GM19193 (cell line): ENCODE data around the gene TBC1D22A.

ENCODE experiments used
- POLR2A ChIP-seq: IDR thresholded peaks from 4 replicates; pipeline ENCODE4 v1.6.1; 2011; ENCODE audit not compliant: insufficient read depth, insufficient read length; ENCODE audit errors: extremely low read depth

Gene TBC1D22A

DNA sequence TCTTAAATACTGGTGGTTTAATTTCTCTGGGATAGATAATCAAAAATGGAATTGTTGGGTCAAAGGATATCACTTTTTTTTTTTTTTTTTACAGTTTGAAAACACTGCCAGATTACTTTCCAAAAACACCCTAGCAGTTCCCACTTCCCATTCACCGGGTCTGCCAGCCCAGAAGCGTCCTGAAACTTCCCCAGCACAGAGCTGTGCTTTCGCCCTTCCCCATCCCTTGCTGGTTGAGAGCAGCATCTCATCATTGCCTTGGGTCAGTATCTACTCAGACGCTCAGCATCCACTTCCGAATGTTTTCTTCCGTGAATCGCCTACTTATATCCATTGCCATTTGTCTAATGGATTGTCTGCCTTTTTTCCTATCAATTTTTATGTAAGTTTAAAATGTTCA, 29.9 kb upstream of the TBC1D22A start:
- no peak for TF ChIP-seq POLR2A

DNA sequence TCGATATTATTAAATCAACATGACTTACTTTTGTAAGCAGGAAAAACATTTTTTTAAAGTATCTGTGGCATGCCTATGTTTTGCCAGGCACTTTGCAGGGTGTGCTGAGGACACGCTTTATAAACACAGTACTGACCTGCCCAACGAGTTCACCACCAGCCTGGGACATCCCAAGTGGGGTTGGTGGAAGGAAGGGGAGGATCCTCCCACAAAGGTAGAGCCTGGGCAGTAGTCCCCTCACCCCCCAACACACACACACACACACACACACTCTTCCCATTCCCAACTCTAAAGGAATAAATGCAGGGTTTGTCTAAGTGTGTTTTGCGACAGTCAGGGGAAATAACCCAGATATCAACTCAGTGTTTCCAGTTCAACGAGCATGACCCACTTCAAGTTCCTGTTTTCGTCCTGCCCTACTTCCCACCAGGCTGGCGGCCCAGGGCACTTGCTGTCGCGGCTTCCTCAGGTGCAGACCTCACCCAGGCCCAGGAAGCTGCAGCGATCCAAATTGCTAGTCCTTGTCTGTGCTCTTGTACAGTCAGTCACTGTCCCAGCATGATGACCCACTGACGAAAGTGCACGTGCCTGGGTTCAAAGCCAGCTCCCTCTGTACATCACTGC, 27.5 kb upstream of the TBC1D22A start:
- peak; percentile 33 for TF ChIP-seq POLR2A

DNA sequence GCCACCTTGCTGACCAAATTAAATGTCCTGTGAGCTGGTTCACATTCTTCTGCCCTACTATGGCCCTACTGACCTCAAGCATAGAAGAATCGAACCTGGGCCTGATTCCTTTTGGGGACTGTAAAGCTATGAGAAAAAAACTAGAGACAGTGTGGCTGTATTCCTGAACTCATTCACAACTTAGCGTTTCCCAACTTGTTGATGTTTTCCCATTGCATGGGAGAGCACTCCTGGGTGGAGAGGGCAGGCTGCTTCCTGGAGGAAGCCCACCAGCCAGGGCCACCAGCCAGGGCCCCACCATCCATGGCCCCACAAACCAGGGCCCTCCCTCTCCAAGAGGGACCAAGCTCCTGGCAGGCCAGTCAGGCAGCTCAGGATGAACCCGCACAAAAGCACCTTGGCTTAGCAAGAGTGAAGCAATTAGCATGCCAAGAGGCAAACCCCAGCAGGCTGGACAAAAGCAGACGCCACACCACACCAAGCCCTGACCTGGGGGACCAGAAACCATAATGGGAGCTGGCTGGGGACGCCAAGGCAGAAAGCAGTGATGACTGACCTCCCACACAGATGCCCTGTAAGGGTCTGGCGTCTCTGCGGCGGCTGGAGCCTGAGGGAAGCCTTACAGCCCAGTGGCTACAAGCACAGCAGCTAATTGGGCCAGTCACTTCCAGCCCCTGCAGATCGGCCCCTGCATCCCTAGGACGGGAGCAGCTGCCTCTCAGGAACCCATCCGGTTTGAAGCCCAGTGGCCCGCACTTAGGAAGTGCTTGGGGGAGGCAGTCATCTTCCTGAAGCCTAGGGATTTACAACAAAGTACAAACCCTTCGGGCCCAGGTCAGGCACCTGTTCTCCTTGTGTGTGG, 26.5 kb upstream of the TBC1D22A start:
- TF ChIP-seq POLR2A = no peak

DNA sequence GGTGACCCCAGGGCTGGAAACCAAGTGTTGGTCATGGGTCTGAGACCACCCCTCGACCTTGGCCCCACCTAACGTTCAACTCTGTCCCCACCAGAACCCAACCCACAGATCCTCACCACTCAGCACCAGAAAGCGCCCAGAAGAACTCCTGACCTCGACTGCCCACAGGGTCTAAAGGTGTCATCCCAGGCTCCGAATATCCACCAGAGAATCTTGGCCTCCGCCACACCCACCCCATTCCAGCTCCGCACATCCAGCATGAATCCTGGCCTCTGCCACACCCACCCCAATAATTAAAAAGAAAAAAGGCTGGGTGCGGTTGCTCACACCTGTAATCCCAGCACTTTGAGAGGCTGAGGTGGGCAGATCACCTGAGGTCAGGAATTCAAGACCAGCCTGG, 25.7 kb upstream of the TBC1D22A start:
- TF ChIP-seq POLR2A = no peak

DNA sequence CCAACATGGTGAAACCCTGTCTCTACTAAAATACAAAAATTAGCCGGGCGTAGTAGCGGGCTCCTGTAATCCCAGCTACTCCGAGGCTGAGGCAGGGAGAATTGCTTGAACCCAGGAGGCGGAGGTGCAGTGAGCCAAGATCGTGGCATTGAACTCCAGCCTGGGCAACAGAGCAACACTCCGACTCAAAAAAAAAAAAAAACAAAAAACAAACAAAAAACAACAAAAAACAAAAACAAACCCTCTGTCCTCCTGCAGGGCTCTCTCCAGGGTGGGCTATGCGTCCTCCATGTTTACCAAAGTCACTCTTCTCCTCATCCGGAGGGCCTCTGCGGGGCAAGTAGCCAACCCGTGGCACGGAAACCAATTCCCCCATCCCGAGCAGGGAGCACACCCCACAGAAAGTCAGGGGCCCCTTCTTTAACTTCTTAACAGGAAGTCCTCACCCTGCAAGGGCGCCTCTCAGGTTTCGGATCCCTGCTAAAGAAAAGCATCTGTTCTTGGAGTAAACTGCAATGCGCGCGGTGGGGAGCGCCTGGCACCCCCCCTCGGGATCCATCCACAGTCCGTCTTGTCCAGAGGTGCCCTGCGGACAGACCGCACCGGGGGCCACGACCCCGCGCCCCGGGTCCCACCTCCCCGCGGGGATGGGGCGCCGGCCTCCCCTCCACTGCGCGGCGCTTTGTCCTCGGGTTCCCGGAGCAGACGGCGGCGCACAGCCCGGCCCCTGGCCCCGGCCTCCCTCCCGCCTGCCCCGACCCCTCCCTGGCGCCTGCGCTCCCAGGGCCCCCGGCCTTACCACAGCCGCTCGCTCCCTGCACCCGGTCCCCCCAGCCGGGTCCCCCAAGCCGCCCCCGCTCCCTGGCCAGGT, 25.1 kb upstream of the TBC1D22A start:
- TF ChIP-seq POLR2A = no peak

DNA sequence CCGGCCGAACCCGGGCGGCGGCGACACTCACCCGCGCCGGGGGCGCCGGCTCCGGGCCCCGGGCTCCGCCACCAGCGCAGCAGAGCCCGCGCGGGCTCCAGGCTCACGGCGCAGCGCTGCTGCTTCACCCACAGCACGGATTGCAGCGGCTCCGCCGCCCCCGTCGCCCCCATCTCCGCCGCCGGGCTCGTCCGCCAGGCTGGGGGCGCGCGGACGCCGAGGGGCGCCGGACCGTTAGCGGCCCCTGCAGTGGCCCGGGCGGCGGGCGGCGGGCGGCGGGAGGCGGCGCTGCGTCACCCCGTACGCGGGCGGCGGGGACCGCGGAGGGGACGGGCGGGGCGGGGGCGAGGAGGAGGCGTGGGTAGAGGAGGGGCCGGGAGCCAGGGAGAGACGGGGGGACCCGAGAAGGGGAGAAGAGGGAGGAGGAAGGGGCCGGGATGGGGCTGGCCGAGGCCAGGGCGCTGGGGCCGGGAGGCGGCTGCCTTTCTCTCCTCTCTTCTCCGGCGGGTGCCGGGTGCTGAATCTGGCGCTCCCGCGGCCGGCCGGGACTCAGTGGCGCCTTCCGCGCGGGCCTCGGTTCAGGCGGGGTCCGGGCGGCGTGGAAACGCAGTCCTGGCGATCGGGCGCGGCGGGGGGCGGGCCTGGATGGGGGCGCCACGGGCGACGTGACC, 24.3 kb upstream of the TBC1D22A start, which contains the start of gene CERK:
Gene CERK (minus strand): TSS at position 277 of the 671 bp plus-strand sequence. CDS start 104 bp downstream, at position 173.
- peak; percentile 66 for TF ChIP-seq POLR2A

DNA sequence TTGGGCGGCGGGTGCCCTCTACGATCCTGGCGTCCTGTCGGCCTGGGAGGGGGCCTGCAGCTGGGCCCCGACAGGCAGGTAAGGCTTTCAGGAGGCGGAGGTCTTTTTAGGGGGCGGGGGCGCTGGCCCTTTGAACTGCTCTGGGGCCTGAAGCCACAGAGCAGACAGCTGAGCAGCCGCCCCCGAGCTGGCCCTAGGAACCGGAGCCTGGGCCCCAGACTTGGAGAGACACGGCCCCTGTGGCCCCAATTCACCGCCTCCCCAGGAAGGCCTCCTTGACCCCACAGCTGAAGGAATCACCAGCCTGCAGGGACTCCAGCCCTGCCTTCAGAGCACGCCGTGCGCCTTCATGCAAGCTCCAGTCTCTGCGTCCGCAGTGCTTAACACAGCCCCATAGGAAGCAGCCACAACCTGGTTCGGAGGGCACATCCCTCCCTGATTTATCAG, 23.8 kb upstream of the TBC1D22A start:
- no peak for TF ChIP-seq POLR2A

DNA sequence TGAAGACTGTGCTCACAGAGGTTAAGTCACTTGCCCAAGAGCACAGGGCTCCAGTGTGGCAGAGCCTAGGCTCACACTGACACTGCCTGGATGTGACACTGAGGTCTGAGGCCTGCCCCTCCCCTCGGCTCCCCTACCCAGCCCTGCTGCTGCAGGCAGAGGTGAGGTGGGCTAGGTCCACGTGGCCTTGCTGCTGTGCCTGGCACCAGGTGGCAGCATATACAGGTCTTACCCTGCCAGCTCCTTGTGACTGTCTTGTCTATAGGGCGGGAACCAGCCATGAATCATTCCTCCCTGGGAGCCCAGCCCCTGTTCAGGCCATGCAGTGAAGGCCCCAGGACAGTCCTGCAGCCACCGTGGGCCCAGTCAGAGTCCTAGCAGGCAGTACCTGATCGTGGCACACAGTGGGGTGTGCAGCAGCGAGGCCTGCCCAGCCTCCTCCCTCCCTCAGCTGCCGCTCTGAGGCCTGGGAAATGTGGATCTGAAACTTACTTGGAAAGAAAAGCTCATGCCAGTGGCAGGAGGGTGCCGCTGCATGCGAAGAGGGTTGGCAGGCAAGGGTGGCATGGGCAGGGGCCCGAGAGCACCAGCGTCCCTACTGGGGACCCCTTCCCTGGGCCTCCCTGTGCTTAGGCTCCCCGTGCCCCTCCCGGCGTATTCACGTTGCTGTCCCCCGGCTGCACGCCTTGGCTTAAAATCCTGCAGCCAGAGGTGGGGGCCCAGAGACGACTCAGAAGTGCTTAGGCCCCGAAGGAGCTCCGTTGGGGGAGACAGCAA, 23.2 kb upstream of the TBC1D22A start:
- TF ChIP-seq POLR2A = no peak

DNA sequence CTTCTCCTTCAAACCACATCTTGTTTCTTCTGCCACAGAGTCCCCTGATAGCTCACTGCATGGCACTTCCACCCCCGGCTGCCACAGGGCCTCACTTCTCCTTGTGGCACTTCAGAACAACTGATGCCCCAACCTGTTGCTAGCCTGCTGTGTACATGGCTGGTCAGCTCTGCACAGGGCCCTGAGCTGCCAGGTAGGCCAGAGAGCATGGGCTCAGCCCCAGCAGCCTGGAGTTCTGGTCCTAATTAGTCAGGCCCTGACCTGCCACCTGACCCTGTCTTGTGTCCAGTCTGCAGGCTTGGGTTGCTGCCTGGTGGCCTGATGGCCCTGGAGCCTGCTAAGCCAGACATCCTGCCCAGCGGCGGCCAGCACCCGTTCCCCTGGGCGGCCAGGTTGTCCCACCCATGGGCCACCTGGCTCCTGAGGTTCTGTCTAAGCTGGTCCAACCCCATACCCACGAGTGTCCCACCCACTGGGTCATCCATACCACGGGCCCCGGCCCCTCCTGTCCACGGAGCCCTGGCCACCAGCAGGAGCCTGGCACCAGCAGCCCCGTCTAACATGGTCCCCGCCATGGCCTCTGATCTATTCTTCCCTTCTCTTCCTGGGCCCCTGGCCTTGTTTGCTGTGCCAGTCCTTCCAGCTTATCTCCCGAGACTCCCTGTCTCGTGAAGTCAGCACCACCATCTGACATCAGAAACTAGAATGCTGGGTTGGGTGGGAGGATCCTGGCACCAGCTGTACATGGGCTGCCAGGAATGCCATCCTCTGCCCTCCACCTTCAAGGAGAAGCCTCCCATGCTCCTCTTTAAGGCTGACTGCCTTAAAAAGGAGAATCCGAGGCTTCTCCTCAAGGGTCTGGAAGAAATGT, 21.3 kb upstream of the TBC1D22A start:
- TF ChIP-seq POLR2A = no peak

DNA sequence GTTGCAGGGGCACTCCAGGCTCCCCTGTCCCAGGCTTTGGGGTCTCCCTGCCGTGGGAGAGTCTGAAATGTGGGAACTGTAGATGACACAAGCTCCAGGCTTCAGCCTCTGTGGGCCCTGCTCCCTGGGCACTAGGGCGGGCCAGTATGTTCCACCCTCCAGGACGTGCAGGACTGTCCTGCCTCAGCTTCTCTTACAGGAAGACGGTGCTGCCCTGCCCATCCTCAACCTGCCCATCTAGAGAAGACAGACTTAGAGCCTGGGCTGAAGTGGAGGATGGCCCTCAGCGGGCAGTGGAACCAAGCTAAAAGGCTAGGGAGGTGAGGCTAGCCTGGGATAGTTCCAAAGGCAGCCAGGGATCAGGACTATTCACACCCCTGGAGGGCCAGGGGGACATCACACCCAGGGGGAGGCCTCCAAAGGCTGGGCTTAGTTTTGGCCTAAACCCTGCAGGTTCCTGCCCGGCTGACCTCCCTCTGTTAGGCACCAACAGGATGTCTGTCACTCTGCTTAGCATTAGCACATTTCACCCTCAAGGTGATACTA, 20.4 kb upstream of the TBC1D22A start:
- no peak for TF ChIP-seq POLR2A

DNA sequence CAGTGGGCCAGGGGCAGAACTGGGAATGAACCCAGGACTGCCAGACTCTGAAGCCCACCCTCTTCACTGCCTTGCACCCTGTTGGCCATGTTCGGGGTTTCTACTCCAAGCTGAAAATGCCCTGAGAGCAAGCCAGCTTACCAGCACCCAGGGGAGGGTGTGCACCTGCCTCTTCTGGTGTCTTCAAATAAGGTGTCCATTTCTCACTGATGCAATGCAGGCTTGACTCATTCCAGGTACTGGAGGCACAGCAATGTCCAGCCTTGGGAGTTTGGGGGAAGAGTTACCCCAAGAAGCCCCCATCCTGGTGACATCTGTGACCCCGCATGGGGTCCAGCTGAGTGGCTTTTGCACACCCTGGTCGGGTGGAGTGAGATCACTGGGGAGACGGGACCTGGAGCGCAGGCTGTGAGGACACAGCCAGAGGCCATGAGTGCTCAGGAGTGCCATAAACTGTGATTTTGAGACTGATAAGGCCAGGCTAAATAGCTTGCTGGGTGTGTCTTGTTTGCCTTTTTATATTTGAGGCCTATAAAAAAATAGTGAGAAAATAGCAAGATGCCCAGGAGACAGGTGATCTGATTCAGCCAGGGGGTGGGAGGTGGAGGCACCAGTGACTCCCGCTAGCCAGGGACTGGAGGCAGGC, 19.8 kb upstream of the TBC1D22A start:
- no peak for TF ChIP-seq POLR2A

DNA sequence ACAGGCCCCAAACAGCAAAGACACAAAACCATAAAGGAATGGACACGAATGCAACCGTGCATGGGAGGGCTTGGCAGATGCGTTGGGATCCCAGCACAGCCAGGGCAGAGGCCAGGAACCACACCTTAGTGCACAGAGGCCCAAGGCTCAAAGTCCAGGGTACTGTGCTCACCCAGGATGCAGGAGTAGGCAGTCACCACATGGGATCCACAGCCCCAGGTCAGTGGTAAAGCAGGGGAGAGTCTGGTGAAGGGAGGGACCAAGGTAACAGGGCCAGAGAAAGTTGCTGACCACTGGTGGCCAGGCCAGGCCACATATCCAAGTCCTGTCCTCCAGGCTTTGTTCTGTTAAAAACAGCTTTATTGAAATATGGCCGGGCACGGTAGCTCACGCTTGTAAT, 17.9 kb upstream of the TBC1D22A start:
- no peak for TF ChIP-seq POLR2A

DNA sequence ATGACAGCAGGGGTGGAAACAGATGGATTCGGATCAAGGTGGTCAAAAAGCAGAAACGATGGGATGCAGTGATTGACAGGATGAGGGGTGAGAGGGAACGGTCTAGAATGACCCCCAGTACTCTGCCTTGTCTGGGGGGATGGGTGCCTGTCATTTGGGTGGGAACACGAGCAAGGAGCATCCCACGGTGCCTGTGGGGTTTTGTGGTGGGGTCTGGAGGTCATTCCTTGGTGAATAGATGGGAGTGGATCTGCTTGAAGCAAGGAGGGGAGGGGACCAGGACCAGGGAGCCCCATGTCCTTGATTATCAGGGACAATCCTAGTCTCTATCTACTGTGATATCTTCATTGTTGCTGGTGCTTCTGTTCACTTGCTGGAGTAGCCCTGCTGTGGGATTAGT, 16.3 kb upstream of the TBC1D22A start:
- no peak for TF ChIP-seq POLR2A

DNA sequence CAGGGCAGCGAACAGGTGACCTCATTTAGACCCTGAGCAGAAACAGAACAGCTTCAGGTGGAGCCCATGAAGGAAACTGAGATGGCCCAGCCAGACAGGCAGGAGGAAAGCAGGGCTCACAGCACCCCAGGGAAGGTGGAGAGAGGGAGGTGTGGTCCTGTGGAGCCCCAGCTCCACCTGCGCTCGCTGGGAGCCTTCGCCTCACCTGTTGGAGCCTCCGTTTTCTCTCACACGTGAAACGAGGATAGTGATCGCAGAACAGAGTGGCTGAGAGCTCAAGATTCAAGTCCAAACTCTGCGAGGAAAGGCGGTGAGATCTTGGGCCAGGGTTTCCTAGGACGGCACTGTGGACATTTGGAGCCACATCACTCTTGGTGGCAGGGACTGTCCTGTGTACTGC, 15.8 kb upstream of the TBC1D22A start:
- no peak for TF ChIP-seq POLR2A
